ENCODE measurements around the gene IQSEC1.

Gene IQSEC1

DNA sequence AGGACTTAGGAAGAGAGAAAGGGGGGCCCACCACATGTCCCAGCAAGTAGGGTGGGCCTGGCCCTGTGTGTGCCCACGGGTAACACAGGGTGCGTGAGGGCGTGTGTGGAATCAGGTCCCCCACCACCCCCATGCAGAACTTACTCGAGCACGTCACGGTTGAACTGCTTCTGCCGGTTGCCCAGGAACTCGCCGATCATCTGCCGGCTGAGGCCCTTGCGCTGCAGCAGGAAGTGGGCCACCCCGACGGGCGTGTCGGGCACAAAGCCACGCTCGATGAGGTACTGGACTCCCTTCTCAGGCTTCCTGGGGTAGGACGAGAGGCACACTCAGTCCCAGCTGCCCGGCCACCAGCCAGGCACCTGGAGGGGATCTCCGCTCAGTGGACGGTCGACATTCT is 148.8 kb downstream of the IQSEC1 start:
- DNase-seq: no peak

DNA sequence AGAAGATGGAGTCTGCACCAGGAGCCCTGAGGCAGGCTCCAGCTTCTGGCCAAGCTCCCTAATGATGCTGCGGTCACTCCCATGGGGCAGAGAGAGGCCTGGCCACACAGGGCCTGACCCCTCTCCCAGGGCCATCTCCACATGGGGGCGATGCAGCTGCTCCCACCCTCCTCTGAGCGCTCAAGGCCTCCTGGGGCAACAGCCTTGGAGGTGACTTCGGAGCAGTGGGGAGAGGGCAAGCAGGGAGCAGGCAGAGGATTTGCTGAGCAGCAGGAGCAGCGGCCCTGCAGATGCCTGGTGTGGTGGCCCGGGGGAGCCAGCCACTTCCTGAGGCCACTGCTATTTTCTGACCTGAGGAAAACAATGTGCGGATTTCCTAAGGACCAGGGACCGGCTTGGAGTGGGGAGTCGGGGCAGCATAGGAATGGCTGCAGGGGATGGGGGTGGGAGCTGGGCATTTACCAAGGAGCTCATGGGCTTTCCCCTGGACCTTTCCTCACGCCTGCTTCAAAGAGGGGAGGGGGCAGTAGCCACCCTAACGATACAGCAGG is 150.3 kb downstream of the IQSEC1 start:
- DNase-seq: no peak

- no peak for DNase-seq
Observed at GRCh38 chr3:12922306-12922705, 150.9 kb downstream of the IQSEC1 start.

DNA sequence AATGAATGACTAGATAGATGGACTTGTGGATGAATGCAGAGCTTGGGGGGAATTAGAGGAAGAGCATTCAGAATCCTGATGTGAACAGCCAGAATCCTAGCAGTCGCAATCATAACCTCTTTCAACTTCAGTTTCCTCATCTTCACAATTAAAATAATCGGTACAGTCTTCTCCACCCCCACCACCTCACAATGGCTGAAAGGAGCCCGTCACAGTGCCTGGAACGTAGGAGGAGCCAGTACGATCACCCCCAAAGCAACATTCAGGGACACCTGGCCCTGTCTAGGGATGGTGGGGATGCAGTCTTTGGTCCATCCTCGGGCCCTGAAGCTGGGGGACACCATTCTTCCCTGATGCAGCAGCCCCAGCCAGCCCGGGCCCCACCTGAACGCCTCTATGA is 151.5 kb downstream of the IQSEC1 start:
- no peak for DNase-seq

GRCh38 chr3:12920967-12921366 is 152.3 kb downstream of the IQSEC1 start:
- DNase-seq: no peak

GRCh38 chr3:12919205-12919604 is 154.0 kb downstream of the IQSEC1 start:
- DNase-seq: no peak

- no peak for DNase-seq
Observed at GRCh38 chr3:12918231-12918630, 155.0 kb downstream of the IQSEC1 start.

GRCh38 chr3:12916159-12916558 is 157.1 kb downstream of the IQSEC1 start:
- DNase-seq: peak; percentile 49

DNA sequence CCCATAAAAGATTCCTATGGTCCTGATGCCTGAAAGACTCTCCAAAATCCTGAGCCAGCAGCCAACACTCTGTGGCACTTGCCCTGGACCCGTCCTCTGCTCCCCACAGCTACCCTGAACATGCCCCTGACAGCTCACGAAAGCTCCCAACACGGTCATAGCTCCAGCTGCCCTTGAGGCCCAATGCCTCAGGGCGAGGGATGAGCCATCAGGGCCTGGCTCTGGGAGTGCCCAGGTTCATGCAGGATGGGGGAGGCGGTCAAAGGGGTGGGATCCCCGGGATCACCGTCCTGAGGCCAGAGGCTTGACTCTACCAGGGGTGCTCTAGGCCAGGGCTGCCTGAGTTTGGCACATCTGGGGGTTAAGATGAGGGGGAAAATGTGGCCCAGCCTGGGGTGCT is 159.1 kb downstream of the IQSEC1 start:
- DNase-seq: no peak

- DNase-seq: no peak
Observed at GRCh38 chr3:12911881-12912415, 161.3 kb downstream of the IQSEC1 start.

DNA sequence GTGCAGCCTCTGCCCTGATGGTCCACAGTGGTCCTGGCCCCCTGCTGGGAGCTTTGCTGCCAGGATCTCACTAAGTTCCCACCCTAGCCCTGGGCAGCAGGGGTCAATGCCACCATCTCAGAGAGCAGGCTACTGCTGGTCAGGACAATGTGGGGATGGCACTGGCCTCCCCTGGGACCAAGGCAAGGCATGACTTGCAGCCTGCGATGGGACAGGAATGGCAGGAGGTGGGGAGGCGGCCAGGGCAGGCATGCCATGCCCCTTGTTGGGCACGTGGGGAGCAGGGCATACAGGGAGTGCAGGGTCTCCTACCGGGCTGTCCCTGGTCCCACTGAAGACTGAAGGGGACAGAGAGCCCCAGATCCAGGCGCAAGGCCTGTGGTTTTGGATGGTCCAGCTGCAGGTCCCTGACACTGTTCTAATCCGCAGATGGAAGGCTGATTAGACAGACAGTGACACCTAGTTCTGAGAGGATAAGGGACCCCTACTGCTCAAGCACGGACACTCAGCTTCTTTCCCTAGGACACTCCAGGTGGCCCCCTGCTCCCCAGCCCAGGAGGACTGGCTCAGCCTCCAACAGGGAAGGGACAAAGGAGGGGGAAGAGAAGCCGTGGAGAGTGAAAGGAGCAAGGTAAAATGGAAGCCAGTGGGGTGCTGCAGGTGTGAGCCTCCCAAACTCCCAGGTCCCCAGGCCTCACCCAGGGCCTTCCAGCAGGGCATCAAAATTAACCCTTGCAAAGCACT is 162.7 kb downstream of the IQSEC1 start:
- no peak for DNase-seq

DNA sequence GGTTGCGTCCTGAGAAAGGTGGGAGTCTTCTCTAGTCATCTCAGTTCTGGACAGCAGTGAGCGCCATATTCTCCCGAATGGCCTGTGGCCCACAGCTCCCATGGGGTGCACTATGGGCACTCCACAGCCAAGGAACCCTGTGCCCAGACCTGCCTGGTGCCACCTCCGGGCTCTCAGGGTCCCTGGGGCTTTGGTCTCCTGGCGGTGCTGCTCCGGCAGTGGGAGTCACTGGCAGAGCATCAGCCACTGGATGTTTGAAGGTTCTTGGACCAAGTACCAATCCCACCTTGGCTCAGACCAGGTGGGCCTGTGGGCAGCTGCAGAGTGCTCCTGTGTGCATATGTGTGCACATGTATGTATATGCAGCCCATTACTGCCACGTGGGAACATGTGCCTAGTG is 163.5 kb downstream of the IQSEC1 start:
- no peak for DNase-seq

DNA sequence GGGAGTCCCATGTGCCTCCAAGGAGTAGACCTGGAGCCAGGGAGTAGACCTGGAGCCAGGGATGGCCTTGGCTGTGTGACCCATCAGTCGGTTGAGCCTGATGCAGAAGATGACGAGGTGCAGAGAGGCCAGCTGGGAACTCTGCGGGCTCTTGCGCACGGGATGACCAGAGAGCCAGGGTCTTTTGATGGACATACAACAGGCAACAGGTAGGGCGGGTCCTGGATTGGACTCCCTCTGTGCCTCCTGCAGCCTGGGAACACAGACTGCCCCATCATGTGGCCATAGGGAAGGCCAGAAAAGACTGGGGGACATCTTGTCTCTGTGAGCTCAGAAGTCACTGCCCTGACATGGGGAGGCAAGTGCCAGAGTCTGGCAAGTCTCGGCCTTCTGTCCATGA is 164.4 kb downstream of the IQSEC1 start:
- DNase-seq: no peak

- no peak for DNase-seq
Observed at GRCh38 chr3:12908136-12908730, 165.0 kb downstream of the IQSEC1 start.

- DNase-seq: no peak
Observed at GRCh38 chr3:12907729-12908128, 165.5 kb downstream of the IQSEC1 start.

DNA sequence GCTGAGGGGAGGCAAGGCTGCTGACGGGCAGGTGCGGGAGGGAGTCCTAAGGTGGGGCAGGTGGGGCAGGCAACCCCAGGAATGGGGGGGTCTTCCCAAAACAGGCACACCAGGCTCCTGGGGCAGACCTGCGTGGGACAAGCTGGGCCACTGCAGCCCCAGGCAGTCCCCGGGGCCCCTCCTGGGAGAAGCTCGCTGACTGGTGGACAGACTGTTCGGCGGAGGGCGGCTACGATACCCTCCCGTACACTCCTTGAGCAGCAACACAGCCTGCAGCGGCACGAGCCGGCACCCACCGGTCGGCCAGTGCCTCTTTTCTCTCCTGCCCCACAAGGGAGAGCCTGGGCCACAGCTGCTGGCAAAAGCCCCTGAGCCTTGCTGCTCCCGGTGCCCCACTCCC is 165.9 kb downstream of the IQSEC1 start:
- no peak for DNase-seq

DNA sequence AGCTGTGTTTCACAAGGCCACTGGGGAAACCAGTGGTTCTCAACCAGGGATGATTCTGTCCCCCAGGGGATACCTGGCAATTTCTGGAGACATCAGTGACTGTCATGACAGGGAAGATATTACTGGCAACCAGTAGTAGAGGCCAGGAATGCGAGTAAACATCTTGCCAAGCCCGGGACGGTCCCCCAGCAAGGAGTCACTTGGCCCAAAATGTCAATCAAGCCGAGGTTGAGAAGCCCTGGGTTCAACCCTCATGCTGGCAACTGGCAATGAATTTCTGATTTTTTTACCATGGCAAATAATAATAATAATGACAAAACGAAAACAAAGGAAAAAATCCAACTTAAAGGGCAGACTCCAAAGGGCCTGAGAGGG is 166.3 kb downstream of the IQSEC1 start:
- DNase-seq: no peak

- no peak for DNase-seq
Observed at GRCh38 chr3:12906141-12906915, 166.9 kb downstream of the IQSEC1 start.

GRCh38 chr3:12905316-12906071 is 167.7 kb downstream of the IQSEC1 start:
- DNase-seq: no peak

DNA sequence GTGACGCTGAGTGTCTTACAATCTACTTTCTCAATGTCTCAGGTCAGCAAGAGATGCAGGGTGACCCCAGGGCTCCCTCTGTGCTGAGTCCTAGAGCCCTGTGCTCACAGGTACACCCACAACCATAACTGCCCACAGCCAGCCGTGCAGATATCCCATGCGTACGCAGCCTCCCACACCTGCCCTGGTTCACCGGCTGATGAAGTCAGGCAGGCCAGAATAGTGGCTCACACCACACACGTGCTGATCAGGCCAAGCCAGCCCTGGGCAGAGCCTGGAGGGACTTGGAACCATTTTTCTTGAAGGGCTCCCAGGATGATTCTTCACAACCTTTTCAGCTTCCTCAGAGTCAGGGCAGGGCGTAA is 168.3 kb downstream of the IQSEC1 start:
- no peak for DNase-seq

- DNase-seq: no peak
Observed at GRCh38 chr3:12903881-12904280, 169.3 kb downstream of the IQSEC1 start.

- DNase-seq: no peak
Observed at GRCh38 chr3:12903000-12903800, 170.0 kb downstream of the IQSEC1 start.
